ENCODE measurements around the gene TMEM245.
"Not testable (repeated sequence)": the region's sequence is repeated elsewhere in the genome, so short reads cannot be mapped to it uniquely, and the experiment has no call there.

TMEM245 gene

GRCh38 chr9:109138421-109138820, 18.7 kb upstream of the TMEM245 start:
- Histone ChIP-seq H3K79me2 (no peaks in the 10 kb centered on the region), H3K27ac (no peak overlapping the region), H3K4me1 (no peaks in the 10 kb centered on the region), H3K4me3 (ENCODE audit: low read depth, low read length) (no peak overlapping the region), H3K27me3 (ENCODE audit: control insufficient read depth, insufficient read depth, low read length) (no peaks in the 10 kb centered on the region), H3K4me2 (ENCODE audit: low read length) (no peak overlapping the region), H3K9ac (no peak overlapping the region), H2AFZ (no peak overlapping the region), H3K36me3 (ENCODE audit: control insufficient read depth, insufficient read depth, low read length) (no peaks in the 10 kb centered on the region), H3K9me3 (ENCODE audit: control insufficient read depth, low read length) (no peaks in the 10 kb centered on the region)
- TF ChIP-seq, protein P1, sequence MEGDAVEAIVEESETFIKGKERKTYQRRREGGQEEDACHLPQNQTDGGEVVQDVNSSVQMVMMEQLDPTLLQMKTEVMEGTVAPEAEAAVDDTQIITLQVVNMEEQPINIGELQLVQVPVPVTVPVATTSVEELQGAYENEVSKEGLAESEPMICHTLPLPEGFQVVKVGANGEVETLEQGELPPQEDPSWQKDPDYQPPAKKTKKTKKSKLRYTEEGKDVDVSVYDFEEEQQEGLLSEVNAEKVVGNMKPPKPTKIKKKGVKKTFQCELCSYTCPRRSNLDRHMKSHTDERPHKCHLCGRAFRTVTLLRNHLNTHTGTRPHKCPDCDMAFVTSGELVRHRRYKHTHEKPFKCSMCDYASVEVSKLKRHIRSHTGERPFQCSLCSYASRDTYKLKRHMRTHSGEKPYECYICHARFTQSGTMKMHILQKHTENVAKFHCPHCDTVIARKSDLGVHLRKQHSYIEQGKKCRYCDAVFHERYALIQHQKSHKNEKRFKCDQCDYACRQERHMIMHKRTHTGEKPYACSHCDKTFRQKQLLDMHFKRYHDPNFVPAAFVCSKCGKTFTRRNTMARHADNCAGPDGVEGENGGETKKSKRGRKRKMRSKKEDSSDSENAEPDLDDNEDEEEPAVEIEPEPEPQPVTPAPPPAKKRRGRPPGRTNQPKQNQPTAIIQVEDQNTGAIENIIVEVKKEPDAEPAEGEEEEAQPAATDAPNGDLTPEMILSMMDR (IDR thresholded peaks at IDR 0.05): no peak

GRCh38 chr9:109134167-109134578, 14.4 kb upstream of the TMEM245 start:
- no peak overlapping the region for H3K9ac ChIP-seq
- H3K79me2 ChIP-seq: no peaks in the 10 kb centered on the region
- no peak overlapping the region for H2AFZ ChIP-seq
- TF ChIP-seq, protein P1 (IDR thresholded peaks at IDR 0.05): no peak
- H3K4me2 ChIP-seq (ENCODE audit: low read length): no peak overlapping the region
- H3K9me3 ChIP-seq (ENCODE audit: control insufficient read depth, low read length): no peaks in the 10 kb centered on the region
- H3K27ac ChIP-seq: no peak overlapping the region
- no peak overlapping the region for H3K4me3 ChIP-seq (ENCODE audit: low read depth, low read length)
- no peaks in the 10 kb centered on the region for H3K4me1 ChIP-seq
- no peaks in the 10 kb centered on the region for H3K36me3 ChIP-seq (ENCODE audit: control insufficient read depth, insufficient read depth, low read length)
- H3K27me3 ChIP-seq (ENCODE audit: control insufficient read depth, insufficient read depth, low read length): no peaks in the 10 kb centered on the region

- TF ChIP-seq, protein P1 (IDR thresholded peaks at IDR 0.05): no peak
- no peak overlapping the region for H3K4me2 ChIP-seq (ENCODE audit: low read length)
- no peak overlapping the region for H3K27ac ChIP-seq
These were observed 13.8 kb upstream of the TMEM245 start for GRCh38 chr9:109133533-109133932.

GRCh38 chr9:109132567-109133021, 12.8 kb upstream of the TMEM245 start:
- no peaks in the 10 kb centered on the region for H3K4me1 ChIP-seq
- no peak overlapping the region for H3K9ac ChIP-seq
- H3K79me2 ChIP-seq: no peaks in the 10 kb centered on the region
- no peak overlapping the region for H2AFZ ChIP-seq
- H3K27ac ChIP-seq: no peak overlapping the region
- TF ChIP-seq, protein P1 (IDR thresholded peaks at IDR 0.05): no peak
- no peaks in the 10 kb centered on the region for H3K36me3 ChIP-seq (ENCODE audit: control insufficient read depth, insufficient read depth, low read length)
- H3K4me2 ChIP-seq (ENCODE audit: low read length): no peak overlapping the region
- H3K4me3 ChIP-seq (ENCODE audit: low read depth, low read length): no peak overlapping the region
- H3K27me3 ChIP-seq (ENCODE audit: control insufficient read depth, insufficient read depth, low read length): no peaks in the 10 kb centered on the region
- H3K9me3 ChIP-seq (ENCODE audit: control insufficient read depth, low read length): no peaks in the 10 kb centered on the region

More at GRCh38 chr9:109133533-109133932, 13.8 kb upstream of the TMEM245 start:
- no peak overlapping the region for H3K4me3 ChIP-seq (ENCODE audit: low read depth, low read length)
- no peaks in the 10 kb centered on the region for H3K9me3 ChIP-seq (ENCODE audit: control insufficient read depth, low read length)
- no peaks in the 10 kb centered on the region for H3K4me1 ChIP-seq
- no peaks in the 10 kb centered on the region for H3K79me2 ChIP-seq
- H3K9ac ChIP-seq: no peak overlapping the region
- no peaks in the 10 kb centered on the region for H3K36me3 ChIP-seq (ENCODE audit: control insufficient read depth, insufficient read depth, low read length)
- H3K27me3 ChIP-seq (ENCODE audit: control insufficient read depth, insufficient read depth, low read length): no peaks in the 10 kb centered on the region
- H2AFZ ChIP-seq: no peak overlapping the region

DNA sequence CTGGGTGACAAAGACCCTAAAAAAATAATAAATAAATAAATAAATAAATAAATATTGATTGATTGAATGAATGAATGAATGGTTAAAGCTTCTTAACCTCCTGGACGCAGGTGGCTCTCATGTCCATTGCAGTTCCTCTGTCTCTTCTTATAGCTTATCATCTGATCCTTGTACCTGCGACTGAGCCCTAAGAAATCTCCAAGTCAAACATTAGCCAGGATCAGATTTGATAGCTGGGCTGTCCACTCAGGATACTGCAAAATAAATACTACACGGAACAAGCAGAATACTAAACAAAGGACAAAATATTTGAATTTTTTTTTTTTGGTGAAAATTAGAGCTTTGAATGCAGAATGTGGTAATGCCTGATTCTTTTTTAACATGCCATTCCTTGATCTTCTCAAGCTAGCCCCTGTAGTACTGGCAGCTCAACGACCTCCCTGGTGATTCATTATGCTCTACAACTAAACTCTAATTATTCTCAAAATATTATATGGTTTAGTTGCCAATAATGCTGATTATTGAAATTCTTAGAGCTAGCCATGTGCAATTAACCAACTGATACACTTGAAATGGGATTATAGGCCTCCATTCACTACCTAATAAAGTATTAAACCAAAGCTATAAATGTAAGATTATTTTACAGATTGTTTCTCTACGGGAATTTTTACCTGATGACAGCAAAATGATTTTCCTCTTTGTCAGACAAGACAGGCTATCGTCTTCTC, 9.9 kb upstream of the TMEM245 start:
- Histone ChIP-seq H3K4me2 (ENCODE audit: low read length) (no peak overlapping the region), H2AFZ (no peak overlapping the region), H3K4me3 (ENCODE audit: low read depth, low read length) (no peak overlapping the region), H3K27me3 (ENCODE audit: control insufficient read depth, insufficient read depth, low read length) (no peaks in the 10 kb centered on the region), H3K9me3 (ENCODE audit: control insufficient read depth, low read length) (no peaks in the 10 kb centered on the region), H3K36me3 (ENCODE audit: control insufficient read depth, insufficient read depth, low read length) (no peaks in the 10 kb centered on the region), H3K79me2 (no peaks in the 10 kb centered on the region), H3K27ac (no peak overlapping the region), H3K4me1 (no peaks in the 10 kb centered on the region), H3K9ac (no peak overlapping the region)
- TF ChIP-seq, protein P1 (IDR thresholded peaks at IDR 0.05): no peak

DNA sequence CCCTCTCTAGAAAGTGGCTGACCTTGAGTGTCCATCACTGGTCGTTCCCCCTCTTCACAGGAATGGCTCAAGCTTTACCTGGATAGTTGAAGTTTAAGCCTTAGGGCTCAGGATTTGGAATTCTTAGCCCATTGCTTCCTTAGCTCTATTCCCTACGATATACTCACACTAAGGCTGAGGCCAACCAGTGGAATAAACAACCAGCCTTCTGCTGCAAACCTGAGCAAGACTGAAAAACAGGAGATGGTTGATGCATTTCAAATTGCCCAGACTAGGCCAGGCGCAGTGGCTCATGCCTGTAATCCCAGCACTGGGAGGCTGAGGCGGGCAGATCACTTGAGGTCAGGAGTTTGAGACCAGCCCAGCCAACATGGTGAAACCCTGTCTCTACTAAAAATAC, 6.9 kb upstream of the TMEM245 start:
- H3K4me1 ChIP-seq, H3K79me2 ChIP-seq: not testable (repeated sequence)

More for the DNA sequence above, 6.9 kb upstream of the TMEM245 start:
- H2AFZ ChIP-seq; H3K27ac ChIP-seq; H3K27me3 ChIP-seq (ENCODE audit: control insufficient read depth, insufficient read depth, low read length); H3K9ac ChIP-seq; H3K36me3 ChIP-seq (ENCODE audit: control insufficient read depth, insufficient read depth, low read length); H3K9me3 ChIP-seq (ENCODE audit: control insufficient read depth, low read length); H3K4me3 ChIP-seq (ENCODE audit: low read depth, low read length); H3K4me2 ChIP-seq (ENCODE audit: low read length): not testable (repeated sequence)
